ENCODE measurements around the gene AGBL4.

DNA sequence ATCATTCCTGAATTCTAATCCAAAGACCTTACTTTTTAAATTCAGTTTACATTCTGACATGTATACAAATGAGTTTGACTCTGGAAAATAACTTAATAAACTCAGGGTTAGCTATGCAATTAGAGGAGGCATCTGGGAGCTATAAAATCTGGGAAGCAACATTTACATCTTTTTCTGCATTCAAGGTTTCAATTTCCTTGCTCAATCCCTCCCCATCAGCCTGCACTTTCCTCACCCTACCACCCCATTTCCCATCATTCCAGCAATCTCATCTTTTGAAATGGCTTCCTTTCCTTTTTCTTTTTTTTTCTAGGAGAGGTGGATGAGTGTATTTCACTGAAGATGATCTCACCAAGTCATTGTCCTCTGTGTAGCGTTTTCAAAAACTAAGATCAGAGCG lies 1181.8 kb downstream of the AGBL4 start:
- TF ChIP-seq GATA2 (IDR thresholded peaks at IDR 0.05; ENCODE audit: low read depth, low read length) (no peak), GATA3 (IDR thresholded peaks at IDR 0.05; ENCODE audit: low read depth, low read length) (no peak)

Measured in SH-SY5Y (cell line).